Panc1 (cell line): Measurements from ENCODE around the gene TCF3.

ENCODE experiments used
- CTCF ChIP-seq: fragments of 450-650 bp; IDR thresholded peaks from 2 replicates; pipeline ENCODE4 v1.5.1; 2017; ENCODE audit warnings: mild to moderate bottlenecking
- REST ChIP-seq, 2 experiments: IDR thresholded peaks; 2 replicates each; pipeline ENCODE4 v1.6.1; 2011 to 2012; ENCODE audit warnings: low read depth in 2 of 2, control low read depth in 1 of 2, low read length in 1 of 2, mild to moderate bottlenecking in 1 of 2, moderate library complexity in 1 of 2; ENCODE audit not compliant: insufficient read depth in 1 of 2

GRCh38 chr19:1585243-1585580 is 67.2 kb downstream of the TCF3 start:
- no peak for TF ChIP-seq CTCF
- no peak for TF ChIP-seq REST (IDR thresholded peaks at IDR 0.05; ENCODE audit: insufficient read depth in 1 of 2, low read depth in 2 of 2, low read length in 1 of 2)
